AG10803 (cell line): ENCODE measurements around the gene HOXB2.
A peak's percentile ranks its signal among the peaks of the same experiment; 100 is the strongest.
"Not testable (repeated sequence)": the region's sequence is repeated elsewhere in the genome, so short reads cannot be mapped to it uniquely, and the experiment has no call there.

Experiments
- DNase-seq: peaks from one replicate; pipeline ENCODE4 v3.0.0; 2010; ENCODE audit warnings: low read depth
- H3K4me3 ChIP-seq: 2 replicates; pipeline ENCODE4 v1.5.1; 2011; ENCODE audit warnings: mild to moderate bottlenecking, low read length, control low read depth
- TF ChIP-seq, protein P1 (sequence below): conservative IDR thresholded peaks from 2 replicates; pipeline ENCODE4 v1.5.1; 2011; ENCODE audit warnings: mild to moderate bottlenecking, low read length, control low read depth, inconsistent platforms

The HOXB2 gene

DNA sequence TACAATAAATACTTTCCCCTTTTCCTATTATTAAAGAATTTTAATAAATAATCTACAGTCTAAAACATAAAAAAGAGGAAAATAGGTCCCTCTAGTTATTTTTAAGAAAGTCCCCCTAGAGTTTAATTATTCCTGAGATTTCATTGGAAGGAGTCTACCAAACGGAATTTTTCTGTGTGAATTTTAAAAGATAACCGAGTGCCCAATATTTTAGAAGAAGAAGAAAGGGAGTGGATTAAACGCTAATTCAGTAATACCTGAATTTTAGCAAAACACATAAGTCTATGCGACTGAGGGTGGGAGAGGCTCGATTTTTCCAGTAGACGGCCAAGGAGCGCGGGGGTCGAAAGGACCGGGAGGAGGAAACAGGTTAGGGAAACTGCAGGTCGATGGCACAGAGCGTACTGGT, 2.2 kb downstream of the HOXB2 start:
- no peak for DNase-seq
- TF ChIP-seq, protein P1, sequence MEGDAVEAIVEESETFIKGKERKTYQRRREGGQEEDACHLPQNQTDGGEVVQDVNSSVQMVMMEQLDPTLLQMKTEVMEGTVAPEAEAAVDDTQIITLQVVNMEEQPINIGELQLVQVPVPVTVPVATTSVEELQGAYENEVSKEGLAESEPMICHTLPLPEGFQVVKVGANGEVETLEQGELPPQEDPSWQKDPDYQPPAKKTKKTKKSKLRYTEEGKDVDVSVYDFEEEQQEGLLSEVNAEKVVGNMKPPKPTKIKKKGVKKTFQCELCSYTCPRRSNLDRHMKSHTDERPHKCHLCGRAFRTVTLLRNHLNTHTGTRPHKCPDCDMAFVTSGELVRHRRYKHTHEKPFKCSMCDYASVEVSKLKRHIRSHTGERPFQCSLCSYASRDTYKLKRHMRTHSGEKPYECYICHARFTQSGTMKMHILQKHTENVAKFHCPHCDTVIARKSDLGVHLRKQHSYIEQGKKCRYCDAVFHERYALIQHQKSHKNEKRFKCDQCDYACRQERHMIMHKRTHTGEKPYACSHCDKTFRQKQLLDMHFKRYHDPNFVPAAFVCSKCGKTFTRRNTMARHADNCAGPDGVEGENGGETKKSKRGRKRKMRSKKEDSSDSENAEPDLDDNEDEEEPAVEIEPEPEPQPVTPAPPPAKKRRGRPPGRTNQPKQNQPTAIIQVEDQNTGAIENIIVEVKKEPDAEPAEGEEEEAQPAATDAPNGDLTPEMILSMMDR: no peak
- H3K4me3 ChIP-seq: peak overlapping the region; percentile 93

DNA sequence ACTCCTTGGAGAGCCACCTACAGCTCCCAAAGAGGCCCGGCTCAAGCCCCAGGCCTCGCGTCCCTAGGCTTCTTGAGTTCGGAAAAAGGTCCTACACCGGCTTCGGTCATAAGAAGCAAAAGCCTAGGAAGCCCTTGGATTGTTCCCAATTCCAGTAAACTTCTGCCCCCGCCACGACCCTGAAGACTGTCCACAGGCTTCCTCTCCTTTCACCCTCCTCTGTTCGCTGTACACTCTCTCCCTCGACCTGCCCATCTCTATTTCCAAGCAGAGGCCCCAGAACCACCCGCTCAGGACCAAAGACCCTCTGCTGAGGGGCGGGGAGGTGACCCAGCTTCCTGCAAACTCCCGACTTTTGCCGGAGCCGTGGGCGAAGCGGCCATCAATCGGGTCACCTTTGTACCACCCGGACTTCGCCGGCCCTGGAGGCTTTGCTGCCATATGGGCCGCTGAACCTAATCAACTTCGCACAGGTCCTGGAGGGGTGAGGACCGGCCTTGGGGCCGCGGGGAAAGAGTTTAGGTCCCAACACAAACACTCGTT, 2.7 kb downstream of the HOXB2 start:
- DNase-seq: no peak
- H3K4me3 ChIP-seq: peak overlapping the region; percentile 93
- TF ChIP-seq, protein P1: no peak

DNA sequence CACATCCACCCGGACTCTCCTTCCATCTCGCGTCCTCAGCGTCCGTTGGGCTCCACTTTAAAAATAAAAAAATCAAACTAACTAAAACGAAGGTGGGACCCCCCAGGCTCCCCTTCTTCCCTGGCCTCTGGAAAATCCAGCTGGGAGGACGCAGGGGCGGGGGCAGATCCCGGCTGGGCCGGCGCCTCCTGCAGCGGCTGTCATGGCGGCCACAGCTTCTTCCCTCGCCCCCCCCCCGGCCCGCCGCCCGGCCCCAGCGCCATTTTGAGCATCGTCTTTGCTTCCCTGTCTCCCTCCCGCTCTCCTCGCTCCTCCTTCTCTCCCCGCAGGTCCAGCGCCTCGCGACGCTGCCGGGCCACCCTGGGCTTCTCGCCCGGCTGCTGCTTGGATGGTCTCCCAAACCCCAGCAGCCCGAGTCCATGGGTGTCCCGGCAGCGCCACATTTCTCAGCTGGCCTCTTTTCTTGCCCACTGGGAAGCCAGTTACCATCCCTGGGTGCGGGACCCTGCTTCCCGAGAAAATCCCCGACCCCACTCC, 3.3 kb downstream of the HOXB2 start:
- TF ChIP-seq, protein P1: no peak
- peak overlapping the region; percentile 93 for H3K4me3 ChIP-seq
- DNase-seq: peak; percentile 89

DNA sequence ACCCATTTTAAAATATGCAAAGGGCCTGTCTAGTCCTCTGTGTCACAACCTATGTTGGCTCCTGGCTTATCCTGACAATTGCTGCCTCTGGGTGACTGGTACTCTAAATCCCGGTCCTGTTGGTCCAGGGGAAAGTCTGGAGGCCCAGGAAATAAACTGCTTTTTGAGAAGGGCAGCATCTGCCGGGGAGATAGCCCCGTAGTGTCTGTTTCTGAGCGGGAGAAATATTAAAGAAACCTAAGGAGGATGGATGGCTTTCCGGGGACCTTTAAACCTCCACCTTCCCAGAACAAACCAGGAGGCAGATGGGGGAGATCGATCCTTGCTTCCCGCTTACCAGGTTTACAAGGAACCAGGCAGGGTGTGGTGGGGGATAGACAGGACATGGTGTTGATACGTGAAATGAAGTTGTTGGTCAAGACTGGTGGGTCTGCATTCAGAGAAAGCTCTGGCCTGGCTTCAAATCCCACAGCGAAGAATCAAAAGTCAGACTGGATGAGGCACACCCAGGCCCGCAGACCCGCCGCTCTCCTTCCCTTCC, 3.8 kb downstream of the HOXB2 start:
- TF ChIP-seq, protein P1: no peak
- peak overlapping the region; percentile 93 for H3K4me3 ChIP-seq
- DNase-seq: no peak

DNA sequence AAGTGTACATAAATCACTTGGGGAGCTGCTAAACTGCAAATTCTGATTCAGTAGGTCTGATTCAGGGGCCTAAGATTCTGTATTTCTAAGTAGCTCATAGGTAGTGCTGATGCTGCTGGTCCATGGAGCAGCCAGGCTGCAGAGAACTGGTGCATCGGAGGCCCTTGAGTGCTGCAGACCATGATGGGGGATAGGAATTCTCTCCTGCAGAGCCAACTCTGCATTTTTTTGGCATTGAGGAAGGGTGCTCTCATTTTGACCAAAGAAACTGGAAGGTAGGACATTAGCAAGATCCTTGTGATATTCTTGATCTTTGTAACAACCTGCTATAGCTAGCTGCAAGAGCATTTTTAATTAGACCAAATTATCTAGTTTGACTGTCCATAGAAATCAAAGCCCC, 4.7 kb downstream of the HOXB2 start:
- no peak overlapping the region for H3K4me3 ChIP-seq
- no peak for DNase-seq
- TF ChIP-seq, protein P1: no peak

DNA sequence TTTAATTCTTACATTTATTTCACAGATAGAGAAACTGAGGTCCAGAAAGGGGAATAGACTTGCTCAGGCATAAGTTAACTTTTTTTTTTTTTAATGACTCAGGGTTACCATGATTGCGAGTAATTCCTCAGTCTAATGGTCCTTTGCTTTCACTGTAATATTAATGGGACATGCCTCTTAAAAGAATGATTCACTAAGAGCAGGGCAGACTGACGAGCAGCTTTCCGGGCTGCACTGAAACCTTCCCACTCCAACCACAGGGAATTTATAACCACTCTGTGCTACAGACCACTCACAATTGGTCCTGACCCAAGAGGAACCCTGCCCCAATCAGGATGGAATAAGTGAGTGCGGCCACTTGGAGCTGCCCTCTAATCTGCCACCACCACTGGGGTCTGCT, 5.7 kb downstream of the HOXB2 start:
- peak; percentile 85 for DNase-seq
- TF ChIP-seq, protein P1: no peak
- no peak overlapping the region for H3K4me3 ChIP-seq

DNA sequence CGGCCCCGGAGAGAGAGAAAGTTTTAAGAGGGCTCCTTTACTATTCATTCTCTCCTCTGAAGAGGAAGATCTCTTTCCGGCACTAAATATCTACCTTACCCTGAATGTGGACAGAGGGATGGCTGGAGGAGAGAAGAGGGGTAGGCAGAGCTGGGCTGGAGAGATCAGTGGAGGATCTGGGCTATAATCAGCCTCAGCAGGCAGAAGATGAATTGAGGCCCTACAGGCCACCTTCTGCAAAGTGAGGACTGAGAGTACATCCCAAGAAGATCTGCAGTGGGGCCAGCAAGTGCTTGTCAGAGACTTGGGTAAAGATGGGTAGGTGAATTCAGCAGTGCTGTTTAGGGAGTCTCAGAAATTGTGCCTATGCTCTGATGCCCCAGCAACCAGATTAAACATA, 7.6 kb downstream of the HOXB2 start:
- no peak for DNase-seq
- no peak overlapping the region for H3K4me3 ChIP-seq
- TF ChIP-seq, protein P1: no peak

DNA sequence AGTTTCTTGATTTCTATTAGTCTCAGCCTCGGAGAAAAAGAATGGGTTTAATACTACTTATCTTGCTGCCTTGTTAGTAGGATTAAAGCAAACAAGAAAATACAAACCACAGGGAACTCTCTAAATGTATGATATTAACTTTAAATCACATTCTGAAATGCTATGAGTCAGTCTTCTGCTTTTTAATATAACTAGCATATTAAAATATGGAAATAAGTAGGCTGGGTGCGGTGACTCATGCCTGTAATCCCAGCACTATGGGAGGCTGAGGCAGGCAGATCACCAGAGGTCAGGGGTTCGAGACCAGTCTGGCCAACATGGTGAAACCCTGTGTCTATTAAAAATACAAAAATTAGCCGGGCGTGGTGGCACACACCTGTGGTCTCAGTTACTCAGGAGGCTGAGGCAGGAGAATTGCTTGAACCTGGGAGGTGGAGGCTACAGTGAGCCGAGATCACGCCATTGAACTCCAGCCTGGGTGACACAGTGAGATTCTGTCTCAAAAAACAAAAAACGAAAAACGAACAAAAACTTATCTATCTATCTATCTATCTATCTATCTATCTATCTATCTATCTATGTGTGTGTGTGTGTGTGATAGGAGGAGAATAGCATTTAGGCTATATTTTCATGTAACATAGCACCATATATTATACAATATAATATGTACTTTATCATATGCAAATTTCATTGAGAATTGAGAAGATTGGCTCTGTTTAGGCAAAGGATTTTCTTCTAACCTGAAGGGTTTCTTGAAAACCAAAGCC, 8.9 kb downstream of the HOXB2 start:
- H3K4me3 ChIP-seq, DNase-seq: not testable (repeated sequence)
